ENCODE measurements around the gene RAB44. TPM values are rescaled to one million over a fixed set of nuclear protein-coding genes. Genes with fewer than 3 reads are reported as not detected.

The RAB44 gene
- total RNA-seq, 1 experiment from 2014 or later = not detected

GRCh38 chr6:36777801-36778200 lies 80.2 kb downstream of the RAB44 start:
- DNase-seq (ENCODE audit: low read depth, low spot score) (no peak), ATAC-seq (no peak)
- Histone ChIP-seq H3K36me3 (ENCODE audit: control insufficient read depth, insufficient read depth, low read length) (no peaks in the 10 kb centered on the region), H3K27ac (ENCODE audit: low read length) (no peak overlapping the region), H3K27me3 (ENCODE audit: control insufficient read depth, insufficient read depth, low read length) (no peaks in the 10 kb centered on the region), H3K4me3 (ENCODE audit: low read depth in 2 of 2, low read length in 2 of 2) (no peak overlapping the region), H3K4me1 (ENCODE audit: control insufficient read depth, insufficient read depth, low read length) (no peaks in the 10 kb centered on the region), H3K9me3 (ENCODE audit: control insufficient read depth, insufficient read depth, low read depth, low read length) (no peaks in the 10 kb centered on the region)
- ChIA-PET POLR2A (no interaction called here), CTCF (no interaction called here)
- in situ Hi-C loops (cut with HindIII; ENCODE audit: low pct_unique_long_range_greater_than_20kb, low sequenced_read_pairs) = no loop called here
- intact Hi-C loops (cut with micrococcal nuclease; ENCODE audit: unreplicated experiment) = no loop called here
- no peak for TF ChIP-seq POLR2AphosphoS5 (IDR thresholded peaks at IDR 0.05; ENCODE audit: low read depth, low read length)
- TF ChIP-seq, protein P1, sequence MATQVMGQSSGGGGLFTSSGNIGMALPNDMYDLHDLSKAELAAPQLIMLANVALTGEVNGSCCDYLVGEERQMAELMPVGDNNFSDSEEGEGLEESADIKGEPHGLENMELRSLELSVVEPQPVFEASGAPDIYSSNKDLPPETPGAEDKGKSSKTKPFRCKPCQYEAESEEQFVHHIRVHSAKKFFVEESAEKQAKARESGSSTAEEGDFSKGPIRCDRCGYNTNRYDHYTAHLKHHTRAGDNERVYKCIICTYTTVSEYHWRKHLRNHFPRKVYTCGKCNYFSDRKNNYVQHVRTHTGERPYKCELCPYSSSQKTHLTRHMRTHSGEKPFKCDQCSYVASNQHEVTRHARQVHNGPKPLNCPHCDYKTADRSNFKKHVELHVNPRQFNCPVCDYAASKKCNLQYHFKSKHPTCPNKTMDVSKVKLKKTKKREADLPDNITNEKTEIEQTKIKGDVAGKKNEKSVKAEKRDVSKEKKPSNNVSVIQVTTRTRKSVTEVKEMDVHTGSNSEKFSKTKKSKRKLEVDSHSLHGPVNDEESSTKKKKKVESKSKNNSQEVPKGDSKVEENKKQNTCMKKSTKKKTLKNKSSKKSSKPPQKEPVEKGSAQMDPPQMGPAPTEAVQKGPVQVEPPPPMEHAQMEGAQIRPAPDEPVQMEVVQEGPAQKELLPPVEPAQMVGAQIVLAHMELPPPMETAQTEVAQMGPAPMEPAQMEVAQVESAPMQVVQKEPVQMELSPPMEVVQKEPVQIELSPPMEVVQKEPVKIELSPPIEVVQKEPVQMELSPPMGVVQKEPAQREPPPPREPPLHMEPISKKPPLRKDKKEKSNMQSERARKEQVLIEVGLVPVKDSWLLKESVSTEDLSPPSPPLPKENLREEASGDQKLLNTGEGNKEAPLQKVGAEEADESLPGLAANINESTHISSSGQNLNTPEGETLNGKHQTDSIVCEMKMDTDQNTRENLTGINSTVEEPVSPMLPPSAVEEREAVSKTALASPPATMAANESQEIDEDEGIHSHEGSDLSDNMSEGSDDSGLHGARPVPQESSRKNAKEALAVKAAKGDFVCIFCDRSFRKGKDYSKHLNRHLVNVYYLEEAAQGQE (IDR thresholded peaks at IDR 0.05; ENCODE audit: insufficient read depth in 1 of 2, low read depth in 2 of 2, low read length in 1 of 2) = no peak
- no TSS peak for BruUV-seq (replicated peaks)

DNA sequence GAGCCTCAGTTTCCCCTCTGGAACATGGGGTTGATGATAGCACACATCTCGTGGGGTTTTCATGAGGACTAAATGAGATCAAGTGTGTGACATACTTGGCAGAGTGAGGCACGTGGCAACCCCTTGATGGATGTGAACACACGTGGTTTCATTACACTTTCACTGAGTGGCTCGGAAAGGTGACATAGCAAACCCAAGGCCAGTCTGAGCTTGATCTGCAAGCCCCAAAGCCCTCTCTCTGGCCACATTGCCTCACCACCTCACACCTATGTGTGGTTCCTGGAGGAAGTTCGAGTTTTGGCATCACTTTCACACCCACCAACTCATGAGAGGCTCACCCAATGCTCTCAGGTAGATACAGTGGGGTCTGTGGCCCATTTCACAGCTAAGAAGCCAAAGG lies 81.6 kb downstream of the RAB44 start:
- no peak for ATAC-seq
- no peak for DNase-seq (ENCODE audit: low read depth, low spot score)
- ChIA-PET CTCF (interaction anchor here (1.4 kb wide), 1 partner anchor 13 kb away, joined by 4 read pairs; no protein-coding TSS in a partner anchor), POLR2A (interaction anchor here (0.6 kb wide), 1 partner anchor 59 kb away, joined by 9 read pairs; no protein-coding TSS in a partner anchor)
- in situ Hi-C loops (cut with HindIII; ENCODE audit: low pct_unique_long_range_greater_than_20kb, low sequenced_read_pairs) = no loop called here
- no TSS peak for BruUV-seq (replicated peaks)
- no peaks in the 10 kb centered on the region for H3K27me3 ChIP-seq (ENCODE audit: control insufficient read depth, insufficient read depth, low read length)
- intact Hi-C loops (cut with micrococcal nuclease; ENCODE audit: unreplicated experiment) = no loop called here
- no peak overlapping the region for H3K4me3 ChIP-seq (ENCODE audit: low read depth in 2 of 2, low read length in 2 of 2)
- no peaks in the 10 kb centered on the region for H3K9me3 ChIP-seq (ENCODE audit: control insufficient read depth, insufficient read depth, low read depth, low read length)
- no peak for TF ChIP-seq SIN3A (IDR thresholded peaks at IDR 0.05; ENCODE audit: borderline replicate concordance, insufficient read depth, low read depth, low read length)
- TF ChIP-seq POLR2AphosphoS5 (IDR thresholded peaks at IDR 0.05; ENCODE audit: low read depth, low read length) = no peak
- TF ChIP-seq, protein P2, sequence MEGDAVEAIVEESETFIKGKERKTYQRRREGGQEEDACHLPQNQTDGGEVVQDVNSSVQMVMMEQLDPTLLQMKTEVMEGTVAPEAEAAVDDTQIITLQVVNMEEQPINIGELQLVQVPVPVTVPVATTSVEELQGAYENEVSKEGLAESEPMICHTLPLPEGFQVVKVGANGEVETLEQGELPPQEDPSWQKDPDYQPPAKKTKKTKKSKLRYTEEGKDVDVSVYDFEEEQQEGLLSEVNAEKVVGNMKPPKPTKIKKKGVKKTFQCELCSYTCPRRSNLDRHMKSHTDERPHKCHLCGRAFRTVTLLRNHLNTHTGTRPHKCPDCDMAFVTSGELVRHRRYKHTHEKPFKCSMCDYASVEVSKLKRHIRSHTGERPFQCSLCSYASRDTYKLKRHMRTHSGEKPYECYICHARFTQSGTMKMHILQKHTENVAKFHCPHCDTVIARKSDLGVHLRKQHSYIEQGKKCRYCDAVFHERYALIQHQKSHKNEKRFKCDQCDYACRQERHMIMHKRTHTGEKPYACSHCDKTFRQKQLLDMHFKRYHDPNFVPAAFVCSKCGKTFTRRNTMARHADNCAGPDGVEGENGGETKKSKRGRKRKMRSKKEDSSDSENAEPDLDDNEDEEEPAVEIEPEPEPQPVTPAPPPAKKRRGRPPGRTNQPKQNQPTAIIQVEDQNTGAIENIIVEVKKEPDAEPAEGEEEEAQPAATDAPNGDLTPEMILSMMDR (IDR thresholded peaks at IDR 0.05) = no peak
- TF ChIP-seq TCF7L2 (IDR thresholded peaks at IDR 0.05; ENCODE audit: low read depth, low read length) = no peak
- TF ChIP-seq, protein P1 (IDR thresholded peaks at IDR 0.05; ENCODE audit: insufficient read depth in 1 of 2, low read depth in 2 of 2, low read length in 1 of 2) = no peak
- no peaks in the 10 kb centered on the region for H3K4me1 ChIP-seq (ENCODE audit: control insufficient read depth, insufficient read depth, low read length)
- no peaks in the 10 kb centered on the region for H3K36me3 ChIP-seq (ENCODE audit: control insufficient read depth, insufficient read depth, low read length)
- H3K27ac ChIP-seq (ENCODE audit: low read length) = no peak overlapping the region
